ENCODE measurements around the gene ZBTB34.

The ZBTB34 gene

DNA sequence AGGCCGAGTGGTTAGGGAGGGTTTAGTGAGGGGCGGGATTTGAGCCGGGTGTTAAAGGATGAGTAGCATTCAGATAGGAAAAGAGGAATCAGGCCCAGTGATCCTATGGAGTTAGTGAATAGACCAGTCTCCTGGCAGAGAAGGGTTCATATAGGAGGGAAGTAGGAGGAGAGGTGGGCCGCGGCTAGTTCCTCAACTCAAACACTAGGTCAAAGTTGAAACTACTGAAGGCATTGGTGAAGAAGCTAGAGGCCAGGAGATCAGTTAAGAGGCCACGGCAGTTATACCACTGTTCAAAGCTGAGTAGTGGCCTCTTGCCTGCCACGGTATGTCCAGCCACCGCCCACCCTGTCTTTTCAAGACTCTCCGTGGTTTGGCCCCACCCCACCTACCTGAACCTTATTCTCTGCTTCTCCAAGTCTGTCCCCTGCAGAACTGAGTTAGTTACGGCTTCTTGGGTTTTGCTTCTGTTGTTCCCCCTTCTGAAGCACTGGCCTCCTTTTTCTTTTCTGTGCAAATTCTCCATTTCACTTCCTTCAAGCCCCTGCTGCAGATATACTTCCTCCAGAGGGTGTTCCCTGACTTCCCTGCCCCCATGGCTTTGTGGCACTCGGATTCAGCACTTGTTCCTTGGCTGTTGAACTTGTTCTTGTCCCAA lies 1.8 kb downstream of the ZBTB34 start:
- TF ChIP-seq, protein P1, sequence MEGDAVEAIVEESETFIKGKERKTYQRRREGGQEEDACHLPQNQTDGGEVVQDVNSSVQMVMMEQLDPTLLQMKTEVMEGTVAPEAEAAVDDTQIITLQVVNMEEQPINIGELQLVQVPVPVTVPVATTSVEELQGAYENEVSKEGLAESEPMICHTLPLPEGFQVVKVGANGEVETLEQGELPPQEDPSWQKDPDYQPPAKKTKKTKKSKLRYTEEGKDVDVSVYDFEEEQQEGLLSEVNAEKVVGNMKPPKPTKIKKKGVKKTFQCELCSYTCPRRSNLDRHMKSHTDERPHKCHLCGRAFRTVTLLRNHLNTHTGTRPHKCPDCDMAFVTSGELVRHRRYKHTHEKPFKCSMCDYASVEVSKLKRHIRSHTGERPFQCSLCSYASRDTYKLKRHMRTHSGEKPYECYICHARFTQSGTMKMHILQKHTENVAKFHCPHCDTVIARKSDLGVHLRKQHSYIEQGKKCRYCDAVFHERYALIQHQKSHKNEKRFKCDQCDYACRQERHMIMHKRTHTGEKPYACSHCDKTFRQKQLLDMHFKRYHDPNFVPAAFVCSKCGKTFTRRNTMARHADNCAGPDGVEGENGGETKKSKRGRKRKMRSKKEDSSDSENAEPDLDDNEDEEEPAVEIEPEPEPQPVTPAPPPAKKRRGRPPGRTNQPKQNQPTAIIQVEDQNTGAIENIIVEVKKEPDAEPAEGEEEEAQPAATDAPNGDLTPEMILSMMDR (IDR thresholded peaks at IDR 0.05; ENCODE audit: insufficient read depth, missing control alignments): no peak
- DNase-seq (ENCODE audit: insufficient read length, low spot score) (no peak), FAIRE-seq (no peak)

- TF ChIP-seq, protein P1 (IDR thresholded peaks at IDR 0.05; ENCODE audit: insufficient read depth, missing control alignments): no peak
- DNase-seq (ENCODE audit: insufficient read length, low spot score): no peak
- FAIRE-seq: no peak
Measured at GRCh38 chr9:126864771-126865170, 4.3 kb downstream of the ZBTB34 start.

- DNase-seq (ENCODE audit: insufficient read length, low spot score) (no peak), FAIRE-seq (no peak)
- TF ChIP-seq, protein P1 (IDR thresholded peaks at IDR 0.05; ENCODE audit: insufficient read depth, missing control alignments): no peak
Measured at GRCh38 chr9:126869368-126869767, 8.9 kb downstream of the ZBTB34 start.

DNA sequence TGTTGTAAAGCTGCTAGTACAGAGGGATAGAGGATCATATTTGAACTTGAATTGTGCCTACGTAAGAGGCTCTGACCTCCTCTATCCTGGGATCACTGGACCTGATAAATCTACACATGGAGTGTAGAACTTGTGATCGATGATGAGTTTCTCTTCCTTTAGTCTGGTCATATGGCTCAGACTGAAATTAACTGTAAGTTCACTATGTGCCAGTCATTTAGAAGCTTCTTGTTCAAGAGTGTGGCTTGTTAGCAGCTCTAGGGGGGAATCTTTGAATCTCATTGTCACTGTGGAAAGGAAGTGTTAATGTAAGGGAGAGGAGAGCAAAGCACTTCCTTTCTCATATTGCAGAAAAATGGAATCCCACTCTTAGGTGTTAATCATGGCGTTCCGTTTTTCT lies 12.1 kb downstream of the ZBTB34 start:
- no peak for FAIRE-seq
- no peak for DNase-seq (ENCODE audit: insufficient read length, low spot score)
- TF ChIP-seq, protein P1 (IDR thresholded peaks at IDR 0.05; ENCODE audit: insufficient read depth, missing control alignments): no peak

- TF ChIP-seq, protein P1 (IDR thresholded peaks at IDR 0.05; ENCODE audit: insufficient read depth, missing control alignments): no peak
- DNase-seq (ENCODE audit: insufficient read length, low spot score) (no peak), FAIRE-seq (no peak)
Measured at GRCh38 chr9:126874546-126875314, 14.3 kb downstream of the ZBTB34 start.

DNA sequence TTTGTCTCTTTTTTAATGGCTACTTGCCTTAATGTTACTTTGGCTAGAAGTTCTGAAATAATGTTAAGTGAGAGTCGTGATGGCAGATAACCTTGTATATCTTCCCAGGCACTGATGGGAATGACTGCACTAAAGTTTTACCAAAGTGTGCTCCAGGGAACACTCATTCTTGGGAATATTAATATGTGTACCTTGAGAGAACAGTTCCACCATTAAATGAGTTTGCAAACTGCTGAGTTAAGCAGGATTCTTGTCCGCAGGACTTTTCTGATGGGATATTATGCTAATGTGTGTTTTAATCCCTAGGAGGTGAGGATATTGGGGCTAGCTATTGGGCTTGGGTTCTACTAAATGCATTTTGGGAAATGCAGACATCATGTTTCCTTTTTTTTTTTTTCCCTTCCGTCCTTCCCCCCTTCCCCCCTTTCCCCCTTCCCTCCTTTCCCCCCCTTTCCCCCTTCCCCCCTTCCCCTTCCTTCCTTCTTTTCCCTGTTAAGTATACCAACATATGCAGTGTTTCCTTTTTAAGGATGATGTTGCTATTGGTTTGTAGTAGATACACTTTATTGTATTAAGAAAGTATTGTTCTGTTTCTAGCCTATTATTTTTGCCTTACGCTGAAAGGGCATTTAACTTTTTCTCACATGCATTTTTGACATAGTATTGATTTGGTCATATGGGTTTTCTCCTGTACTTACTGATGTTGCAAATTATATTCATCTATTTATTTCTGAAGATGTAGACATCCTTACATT lies 15.5 kb downstream of the ZBTB34 start:
- TF ChIP-seq, protein P1 (IDR thresholded peaks at IDR 0.05; ENCODE audit: insufficient read depth, missing control alignments): no peak
- DNase-seq (ENCODE audit: insufficient read length, low spot score) (no peak), FAIRE-seq (no peak)

Data from D721Med (cell line).